BE2C (cell line): ENCODE results near the gene PRSS56.
"Not testable (repeated sequence)": the region's sequence is repeated elsewhere in the genome, so short reads cannot be mapped to it uniquely, and the experiment has no call there.

Source experiments
- DNase-seq: peaks from one replicate; pipeline ENCODE4 v3.0.0-alpha.2; 2020
- H3K27me3 ChIP-seq: fragments of 250-450 bp; sonication (Bioruptor Pico); 2 replicates; pipeline ENCODE4 v1.5.1; 2020; ENCODE audit warnings: mild to moderate bottlenecking
- H3K36me3 ChIP-seq: fragments of 250-450 bp; sonication (Bioruptor Pico); 2 replicates; pipeline ENCODE4 v1.5.1; 2020; ENCODE audit warnings: mild to moderate bottlenecking
- H3K4me1 ChIP-seq: fragments of 250-450 bp; sonication (Bioruptor Pico); 2 replicates; pipeline ENCODE4 v1.5.1; 2020
- H3K4me3 ChIP-seq: 2 replicates; pipeline ENCODE4 v1.5.1; 2011; ENCODE audit warnings: low read depth, low read length
- H3K9me3 ChIP-seq: fragments of 250-450 bp; sonication (Bioruptor Pico); 2 replicates; pipeline ENCODE4 v1.5.1; 2020
- TF ChIP-seq, protein P1 (sequence below): IDR thresholded peaks from 2 replicates; pipeline ENCODE4 v1.5.1; 2012; ENCODE audit warnings: mild to moderate bottlenecking, low read depth, low read length

Gene PRSS56

GRCh38 chr2:232532419-232532818 is 12.2 kb downstream of the PRSS56 start:
- Histone ChIP-seq H3K4me1 (peaks cover 7% of the 10 kb centered on the region; the same call in 1 of the 2 replicates), H3K4me3 (no peak overlapping the region), H3K27me3 (no peaks in the 10 kb centered on the region), H3K9me3 (no peaks in the 10 kb centered on the region), H3K36me3 (no peaks in the 10 kb centered on the region)
- TF ChIP-seq, protein P1, sequence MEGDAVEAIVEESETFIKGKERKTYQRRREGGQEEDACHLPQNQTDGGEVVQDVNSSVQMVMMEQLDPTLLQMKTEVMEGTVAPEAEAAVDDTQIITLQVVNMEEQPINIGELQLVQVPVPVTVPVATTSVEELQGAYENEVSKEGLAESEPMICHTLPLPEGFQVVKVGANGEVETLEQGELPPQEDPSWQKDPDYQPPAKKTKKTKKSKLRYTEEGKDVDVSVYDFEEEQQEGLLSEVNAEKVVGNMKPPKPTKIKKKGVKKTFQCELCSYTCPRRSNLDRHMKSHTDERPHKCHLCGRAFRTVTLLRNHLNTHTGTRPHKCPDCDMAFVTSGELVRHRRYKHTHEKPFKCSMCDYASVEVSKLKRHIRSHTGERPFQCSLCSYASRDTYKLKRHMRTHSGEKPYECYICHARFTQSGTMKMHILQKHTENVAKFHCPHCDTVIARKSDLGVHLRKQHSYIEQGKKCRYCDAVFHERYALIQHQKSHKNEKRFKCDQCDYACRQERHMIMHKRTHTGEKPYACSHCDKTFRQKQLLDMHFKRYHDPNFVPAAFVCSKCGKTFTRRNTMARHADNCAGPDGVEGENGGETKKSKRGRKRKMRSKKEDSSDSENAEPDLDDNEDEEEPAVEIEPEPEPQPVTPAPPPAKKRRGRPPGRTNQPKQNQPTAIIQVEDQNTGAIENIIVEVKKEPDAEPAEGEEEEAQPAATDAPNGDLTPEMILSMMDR = no peak
- DNase-seq = peak; percentile 80

DNA sequence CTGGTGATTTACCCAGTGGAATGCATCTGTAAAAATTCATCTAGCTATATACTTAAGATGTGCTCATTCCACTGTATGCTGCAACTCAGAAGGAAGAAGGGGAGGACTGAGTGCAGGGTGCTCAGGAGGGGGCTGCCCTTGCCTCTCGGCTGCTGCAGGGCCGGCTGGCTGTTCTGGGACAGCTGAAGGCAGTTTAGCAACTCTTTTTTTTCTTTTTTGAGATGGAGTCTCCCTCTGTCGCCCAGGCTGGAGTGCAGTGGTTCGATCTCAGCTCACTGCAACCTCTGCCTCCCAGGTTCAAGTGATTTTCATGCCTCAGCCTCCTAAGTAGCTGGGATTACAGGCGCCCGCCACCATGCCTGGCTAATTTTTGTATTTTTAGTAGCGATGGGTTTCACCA is 12.6 kb downstream of the PRSS56 start:
- H3K4me1 ChIP-seq, H3K9me3 ChIP-seq: not testable (repeated sequence)

GRCh38 chr2:232533944-232534710 is 13.9 kb downstream of the PRSS56 start:
- Histone ChIP-seq H3K4me1 (peaks cover 7% of the 10 kb centered on the region; the same call in 1 of the 2 replicates), H3K9me3 (no peaks in the 10 kb centered on the region), H3K36me3 (no peaks in the 10 kb centered on the region), H3K4me3 (no peak overlapping the region), H3K27me3 (no peaks in the 10 kb centered on the region)
- DNase-seq = no peak
- TF ChIP-seq, protein P1 = no peak

More for the DNA sequence above, 12.6 kb downstream of the PRSS56 start:
- H3K36me3 ChIP-seq, DNase-seq, H3K27me3 ChIP-seq, H3K4me3 ChIP-seq: not testable (repeated sequence)

- H3K9me3 ChIP-seq = no peaks in the 10 kb centered on the region
- no peak for DNase-seq
- H3K36me3 ChIP-seq = no peaks in the 10 kb centered on the region
- no peak overlapping the region for H3K4me3 ChIP-seq
- TF ChIP-seq, protein P1 = no peak
- peaks cover 7% of the 10 kb centered on the region; the same call in 1 of the 2 replicates for H3K4me1 ChIP-seq
- no peaks in the 10 kb centered on the region for H3K27me3 ChIP-seq
Measured at GRCh38 chr2:232534940-232535651, 14.9 kb downstream of the PRSS56 start.

- TF ChIP-seq, protein P1 = no peak
- H3K4me3 ChIP-seq = no peak overlapping the region
- no peaks in the 10 kb centered on the region for H3K27me3 ChIP-seq
- no peaks in the 10 kb centered on the region for H3K9me3 ChIP-seq
- DNase-seq = no peak
- no peaks in the 10 kb centered on the region for H3K36me3 ChIP-seq
- peaks cover 7% of the 10 kb centered on the region; the same call in 1 of the 2 replicates for H3K4me1 ChIP-seq
Measured at GRCh38 chr2:232535761-232536530, 15.8 kb downstream of the PRSS56 start.

DNA sequence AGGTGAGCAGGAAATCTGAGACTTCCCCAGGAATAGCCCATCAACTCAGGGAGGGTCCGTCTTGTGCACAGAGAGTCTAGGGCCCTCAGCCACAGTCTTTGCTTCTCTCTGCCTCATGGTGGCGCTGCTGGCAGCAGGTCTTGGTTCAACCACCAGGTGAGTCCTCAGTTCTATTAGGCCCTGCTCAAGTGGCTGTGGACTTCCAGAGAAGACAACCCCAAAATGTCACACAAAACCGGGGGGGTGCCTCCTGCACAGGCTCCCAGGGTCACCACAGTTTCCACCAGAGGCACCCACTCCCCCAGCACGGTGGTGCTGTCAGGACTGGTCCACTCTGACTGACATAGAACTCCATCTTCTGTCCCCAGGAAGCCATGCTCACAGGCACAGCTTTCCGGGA is 16.9 kb downstream of the PRSS56 start:
- no peak for DNase-seq
- H3K36me3 ChIP-seq = no peaks in the 10 kb centered on the region

More for the DNA sequence above, 16.9 kb downstream of the PRSS56 start:
- H3K27me3 ChIP-seq = no peaks in the 10 kb centered on the region
- TF ChIP-seq, protein P1 = peak; percentile 50
- H3K4me1 ChIP-seq = peaks cover 7% of the 10 kb centered on the region; the same call in 1 of the 2 replicates
- H3K4me3 ChIP-seq = no peak overlapping the region
- H3K9me3 ChIP-seq = no peaks in the 10 kb centered on the region
